Measurements from ENCODE around the gene STAC. TPM values are rescaled to one million over a fixed set of nuclear protein-coding genes. Genes with fewer than 3 reads are reported as not detected.

The STAC gene
- total and polyA plus RNA-seq, 10 of the 15 experiments (the other 5 are each of a cell fraction or from before 2014, with no cell fraction given) = 0.07 TPM; not detected in 9

- TF ChIP-seq NKRF (conservative IDR thresholded peaks at IDR 0.05) (no peak), IKZF1 (conservative IDR thresholded peaks at IDR 0.05) (no peak), SMC3 (IDR thresholded peaks at IDR 0.05; ENCODE audit: borderline replicate concordance, low read length) (no peak), JUNB (IDR thresholded peaks at IDR 0.05) (no peak), ZZZ3 (IDR thresholded peaks at IDR 0.05; ENCODE audit: control insufficient read depth, insufficient read length, low read depth) (no peak), MEF2A (IDR thresholded peaks at IDR 0.05; ENCODE audit: insufficient read depth, low read depth, low read length) (no peak)
Measured at GRCh38 chr3:36428445-36428844, 48.1 kb downstream of the STAC start (continued).

- Histone ChIP-seq H3K4me1 (ENCODE audit: control insufficient read depth, insufficient read depth, low read length) (no peaks in the 10 kb centered on the region), H3K4me2 (ENCODE audit: control insufficient read depth, insufficient read depth) (no peak overlapping the region), H3K9ac (ENCODE audit: control insufficient read depth, insufficient read depth, low read length) (no peak overlapping the region), H3K36me3 (ENCODE audit: control insufficient read depth in 2 of 2, insufficient read depth in 2 of 2, low read length in 1 of 2) (no peaks in the 10 kb centered on the region), H3K27me3 (replicated peaks in 1 of 2; ENCODE audit: control insufficient read depth in 2 of 2, insufficient read depth in 2 of 2, low read length in 1 of 2) (no peaks in the 10 kb centered on the region), H4K20me1 (ENCODE audit: control insufficient read depth, insufficient read depth) (no peaks in the 10 kb centered on the region), H3K27ac (ENCODE audit: control insufficient read depth, insufficient read depth) (no peak overlapping the region), H3K4me3 (no peak overlapping the region), H2AFZ (ENCODE audit: control insufficient read depth, low read depth, low read length) (no peak overlapping the region), H3K79me2 (ENCODE audit: control insufficient read depth, insufficient read depth, low read length) (no peaks in the 10 kb centered on the region), H3K9me3 (replicated peaks; ENCODE audit: control insufficient read depth, insufficient read depth, low read length) (no peaks in the 10 kb centered on the region)
- in situ Hi-C loops (cut with MboI) (no loop called here), intact Hi-C loops (cut with micrococcal nuclease; ENCODE audit: unreplicated experiment) (no loop called here)
- ATAC-seq (no peak), DNase-seq (ENCODE audit: low read depth, low spot score) (no peak), FAIRE-seq (no peak)
- ChIA-PET POLR2A (no interaction called here), CTCF (no interaction called here), RAD21 (ENCODE audit: unreplicated experiment) (no interaction called here), SMC1A (ENCODE audit: uncharacterized antibody, unreplicated experiment) (no interaction called here)
- 36% methylated on average over 3 of the region's 3 CpGs for WGBS (ENCODE audit: insufficient coverage, insufficient replicate concordance, low lambda C conversion rate, missing lambda C conversion rate)
- BruUV-seq (replicated peaks) = no TSS peak
- no peak for TF ChIP-seq MTA3 (IDR thresholded peaks at IDR 0.05; ENCODE audit: borderline replicate concordance, low read length)
- TF ChIP-seq BMI1 (IDR thresholded peaks at IDR 0.05; ENCODE audit: borderline replicate concordance) = no peak
- no peak for TF ChIP-seq SREBF2 (IDR thresholded peaks at IDR 0.05; ENCODE audit: low read length)
- no peak for TF ChIP-seq MXI1 (IDR thresholded peaks at IDR 0.05; ENCODE audit: low read depth, low read length)
- no peak for TF ChIP-seq HDGF (IDR thresholded peaks at IDR 0.05)
- no peak for TF ChIP-seq MAX (IDR thresholded peaks at IDR 0.05; ENCODE audit: low read depth, low read length)
- TF ChIP-seq RFX5 (IDR thresholded peaks at IDR 0.05; ENCODE audit: low read depth, low read length) = no peak
- no peak for TF ChIP-seq FOXK2 (IDR thresholded peaks at IDR 0.05)
- no peak for TF ChIP-seq ZNF24 (IDR thresholded peaks at IDR 0.05)
- TF ChIP-seq MTA2 (IDR thresholded peaks at IDR 0.05; ENCODE audit: low read depth) = no peak
- no peak for TF ChIP-seq SPI1 (IDR thresholded peaks at IDR 0.05; ENCODE audit: borderline replicate concordance, insufficient read depth, low read depth, low read length)
- no peak for TF ChIP-seq BCL3 (IDR thresholded peaks at IDR 0.05; ENCODE audit: borderline replicate concordance, insufficient read depth, low read depth, low read length, poor library complexity, severe bottlenecking)
- no peak for TF ChIP-seq BCLAF1 (IDR thresholded peaks at IDR 0.05)
Measured at GRCh38 chr3:36429986-36430485, 49.7 kb downstream of the STAC start.
